ENCODE data around the gene ATP2B2.
A peak's percentile ranks its signal among the peaks of the same experiment; 100 is the strongest.

Gene ATP2B2

GRCh38 chr3:10345911-10346310, 159.5 kb downstream of the ATP2B2 start:
- H3K4me3 ChIP-seq (ENCODE audit: low read depth, low read length), result no peak overlapping the region
- no peak for DNase-seq (ENCODE audit: low read depth)
- in situ Hi-C loops (cut with HindIII; ENCODE audit: low sequenced_read_pairs), result loop anchor here (25.0 kb wide), 1 partner anchor 366 kb away; no protein-coding TSS in a partner anchor
- TF ChIP-seq, protein P1, sequence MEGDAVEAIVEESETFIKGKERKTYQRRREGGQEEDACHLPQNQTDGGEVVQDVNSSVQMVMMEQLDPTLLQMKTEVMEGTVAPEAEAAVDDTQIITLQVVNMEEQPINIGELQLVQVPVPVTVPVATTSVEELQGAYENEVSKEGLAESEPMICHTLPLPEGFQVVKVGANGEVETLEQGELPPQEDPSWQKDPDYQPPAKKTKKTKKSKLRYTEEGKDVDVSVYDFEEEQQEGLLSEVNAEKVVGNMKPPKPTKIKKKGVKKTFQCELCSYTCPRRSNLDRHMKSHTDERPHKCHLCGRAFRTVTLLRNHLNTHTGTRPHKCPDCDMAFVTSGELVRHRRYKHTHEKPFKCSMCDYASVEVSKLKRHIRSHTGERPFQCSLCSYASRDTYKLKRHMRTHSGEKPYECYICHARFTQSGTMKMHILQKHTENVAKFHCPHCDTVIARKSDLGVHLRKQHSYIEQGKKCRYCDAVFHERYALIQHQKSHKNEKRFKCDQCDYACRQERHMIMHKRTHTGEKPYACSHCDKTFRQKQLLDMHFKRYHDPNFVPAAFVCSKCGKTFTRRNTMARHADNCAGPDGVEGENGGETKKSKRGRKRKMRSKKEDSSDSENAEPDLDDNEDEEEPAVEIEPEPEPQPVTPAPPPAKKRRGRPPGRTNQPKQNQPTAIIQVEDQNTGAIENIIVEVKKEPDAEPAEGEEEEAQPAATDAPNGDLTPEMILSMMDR (IDR thresholded peaks at IDR 0.05; ENCODE audit: low read depth, low read length, missing control alignments), result no peak

GRCh38 chr3:10344944-10345575, 160.3 kb downstream of the ATP2B2 start:
- H3K4me3 ChIP-seq (ENCODE audit: low read depth, low read length), result no peak overlapping the region
- DNase-seq (ENCODE audit: low read depth), result no peak
- TF ChIP-seq, protein P1 (IDR thresholded peaks at IDR 0.05; ENCODE audit: low read depth, low read length, missing control alignments), result no peak
- in situ Hi-C loops (cut with HindIII; ENCODE audit: low sequenced_read_pairs), result loop anchor here (25.0 kb wide), 1 partner anchor 367 kb away; no protein-coding TSS in a partner anchor

GRCh38 chr3:10344147-10344943, 161.0 kb downstream of the ATP2B2 start:
- no peak for DNase-seq (ENCODE audit: low read depth)
- TF ChIP-seq, protein P1 (IDR thresholded peaks at IDR 0.05; ENCODE audit: low read depth, low read length, missing control alignments), result peak; percentile 97
- H3K4me3 ChIP-seq (ENCODE audit: low read depth, low read length), result no peak overlapping the region
- in situ Hi-C loops (cut with HindIII; ENCODE audit: low sequenced_read_pairs), result loop anchor here (25.0 kb wide), 1 partner anchor 368 kb away; no protein-coding TSS in a partner anchor

DNA sequence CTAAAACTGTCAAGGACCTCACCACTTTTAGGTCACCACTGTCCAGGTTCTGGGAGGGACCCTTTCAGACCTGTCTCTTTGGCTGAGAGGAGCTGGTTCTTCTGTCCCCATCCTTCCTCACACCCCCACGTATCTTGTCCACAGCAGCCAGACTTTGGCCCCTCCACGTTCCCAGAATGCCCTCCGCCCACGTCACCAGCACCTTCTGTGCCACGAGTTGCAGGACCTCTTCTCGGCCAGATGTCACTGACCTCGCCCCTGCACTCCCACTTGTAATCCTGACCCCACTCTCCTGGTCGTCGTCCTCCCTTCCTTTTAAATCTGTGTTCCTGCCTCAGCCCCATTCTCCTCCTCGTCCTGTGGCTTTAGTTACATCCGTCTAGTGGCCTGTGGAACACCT, 161.9 kb downstream of the ATP2B2 start:
- in situ Hi-C loops (cut with HindIII; ENCODE audit: low sequenced_read_pairs), result loop anchor here (25.0 kb wide), 1 partner anchor 369 kb away; no protein-coding TSS in a partner anchor
- TF ChIP-seq, protein P1 (IDR thresholded peaks at IDR 0.05; ENCODE audit: low read depth, low read length, missing control alignments), result no peak
- no peak for DNase-seq (ENCODE audit: low read depth)
- no peak overlapping the region for H3K4me3 ChIP-seq (ENCODE audit: low read depth, low read length)

DNA sequence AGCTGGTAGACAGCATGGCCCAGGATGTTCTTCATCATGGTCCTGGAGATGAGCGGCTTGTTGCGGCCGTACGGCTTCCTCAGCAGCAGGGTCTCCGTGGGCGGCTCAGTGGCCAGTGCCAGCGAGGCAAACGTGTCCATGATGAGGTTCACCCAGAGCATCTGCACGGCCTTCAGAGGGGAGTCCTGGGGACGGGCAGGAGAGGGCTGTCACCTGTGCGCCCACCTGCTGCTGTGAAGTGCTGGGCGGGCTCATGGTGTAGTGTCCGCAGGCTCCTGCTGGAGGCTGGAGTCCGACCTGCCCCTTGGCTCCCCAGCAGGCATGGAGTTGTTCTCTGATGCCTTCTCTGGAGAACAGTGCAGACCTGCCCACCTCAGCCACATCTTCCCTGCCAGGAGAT, 162.6 kb downstream of the ATP2B2 start:
- TF ChIP-seq, protein P1 (IDR thresholded peaks at IDR 0.05; ENCODE audit: low read depth, low read length, missing control alignments), result no peak
- in situ Hi-C loops (cut with HindIII; ENCODE audit: low sequenced_read_pairs), result loop anchor here (25.0 kb wide), 1 partner anchor 370 kb away; no protein-coding TSS in a partner anchor
- DNase-seq (ENCODE audit: low read depth), result no peak
- H3K4me3 ChIP-seq (ENCODE audit: low read depth, low read length), result no peak overlapping the region

GRCh38 chr3:10341901-10342398, 163.4 kb downstream of the ATP2B2 start:
- in situ Hi-C loops (cut with HindIII; ENCODE audit: low sequenced_read_pairs), result loop anchor here (25.0 kb wide), 1 partner anchor 370 kb away; no protein-coding TSS in a partner anchor
- DNase-seq (ENCODE audit: low read depth), result no peak

More at GRCh38 chr3:10341901-10342398, 163.4 kb downstream of the ATP2B2 start:
- H3K4me3 ChIP-seq (ENCODE audit: low read depth, low read length), result no peak overlapping the region
- TF ChIP-seq, protein P1 (IDR thresholded peaks at IDR 0.05; ENCODE audit: low read depth, low read length, missing control alignments), result no peak
